ENCODE measurements around the gene SORCS2.

SORCS2 gene

GRCh38 chr4:7491915-7492314, 299.6 kb downstream of the SORCS2 start:
- Histone ChIP-seq H3K4me1 (ENCODE audit: insufficient read depth, low read length) (no peaks in the 10 kb centered on the region), H3K36me3 (ENCODE audit: insufficient read depth, low read length) (no peaks in the 10 kb centered on the region), H3K9me3 (ENCODE audit: low read length) (no peaks in the 10 kb centered on the region), H3K27me3 (ENCODE audit: insufficient read depth, low read length) (peaks cover 9% of the 10 kb centered on the region), H3K4me3 (ENCODE audit: low read length) (no peak overlapping the region), H2AFZ (ENCODE audit: low read depth, low read length) (no peak overlapping the region)

DNA sequence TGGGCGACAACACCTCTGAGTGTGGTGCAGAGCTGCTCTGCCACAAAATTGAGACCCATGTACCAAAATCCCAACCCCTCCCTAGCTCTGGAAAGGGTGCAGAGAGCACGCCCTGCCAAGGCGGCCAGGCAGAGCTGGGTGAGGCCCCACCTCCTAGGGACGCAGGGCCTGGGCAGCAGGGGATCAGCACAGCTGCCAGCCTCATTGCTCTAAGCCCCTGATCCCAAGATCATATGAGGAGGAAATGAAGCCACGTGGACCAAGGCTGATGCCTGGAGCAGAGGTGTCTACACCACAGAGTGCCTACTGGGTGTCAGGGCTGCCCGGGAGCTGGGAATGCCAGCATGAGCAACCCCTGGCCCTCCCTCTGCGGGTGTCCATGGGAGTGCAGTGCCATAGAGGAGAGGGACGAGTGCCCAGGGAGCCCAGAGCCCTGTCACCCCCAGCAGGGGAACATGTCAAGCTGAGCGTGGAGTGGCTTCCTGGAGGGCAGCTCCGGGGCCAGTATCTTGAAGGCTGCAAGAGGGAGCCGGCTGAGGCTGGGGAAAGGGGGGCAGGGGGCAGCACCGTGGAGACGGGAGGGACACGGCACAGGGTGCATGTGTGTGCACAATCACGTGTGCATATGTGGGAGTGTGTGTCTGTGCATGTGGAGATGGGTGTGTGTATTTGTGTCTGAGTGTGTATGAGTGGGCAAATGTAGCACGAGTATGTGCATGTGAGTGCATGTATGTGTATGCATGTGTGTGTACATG, 306.3 kb downstream of the SORCS2 start:
- Histone ChIP-seq H3K4me3 (ENCODE audit: low read length) (no peak overlapping the region), H3K27me3 (ENCODE audit: insufficient read depth, low read length) (peaks cover 18% of the 10 kb centered on the region), H3K4me1 (ENCODE audit: insufficient read depth, low read length) (no peaks in the 10 kb centered on the region), H2AFZ (ENCODE audit: low read depth, low read length) (no peak overlapping the region), H3K9me3 (ENCODE audit: low read length) (no peaks in the 10 kb centered on the region), H3K36me3 (ENCODE audit: insufficient read depth, low read length) (no peaks in the 10 kb centered on the region)

DNA sequence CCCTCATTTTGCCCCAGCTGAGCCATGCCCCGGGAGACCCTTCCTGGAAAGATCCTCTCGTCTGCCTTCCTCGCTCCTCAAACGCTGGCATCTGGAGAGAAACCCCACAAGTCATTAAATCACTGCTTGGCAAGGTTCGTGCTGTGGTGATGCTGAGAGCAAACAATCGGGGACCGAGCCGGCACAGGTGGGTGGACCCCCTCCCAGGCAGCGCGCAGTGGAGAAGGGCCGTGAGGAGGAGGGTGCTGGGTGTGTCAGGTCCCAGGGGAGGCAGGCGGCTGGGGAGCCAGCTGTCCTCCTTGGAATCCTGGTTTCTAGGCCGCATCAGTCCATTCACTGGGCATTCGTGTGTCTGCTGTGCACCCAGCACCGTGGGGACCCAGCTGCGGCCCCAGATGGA, 307.3 kb downstream of the SORCS2 start:
- peaks cover 18% of the 10 kb centered on the region for H3K27me3 ChIP-seq (ENCODE audit: insufficient read depth, low read length)
- H3K36me3 ChIP-seq (ENCODE audit: insufficient read depth, low read length) = no peaks in the 10 kb centered on the region

GRCh38 chr4:7500404-7500803, 308.1 kb downstream of the SORCS2 start:
- Histone ChIP-seq H3K4me1 (ENCODE audit: insufficient read depth, low read length) (no peaks in the 10 kb centered on the region), H3K36me3 (ENCODE audit: insufficient read depth, low read length) (no peaks in the 10 kb centered on the region), H2AFZ (ENCODE audit: low read depth, low read length) (no peak overlapping the region), H3K27me3 (ENCODE audit: insufficient read depth, low read length) (peaks cover 18% of the 10 kb centered on the region), H3K4me3 (ENCODE audit: low read length) (no peak overlapping the region), H3K9me3 (ENCODE audit: low read length) (no peaks in the 10 kb centered on the region)

More for the DNA sequence above, 307.3 kb downstream of the SORCS2 start:
- no peak overlapping the region for H2AFZ ChIP-seq (ENCODE audit: low read depth, low read length)
- no peak overlapping the region for H3K4me3 ChIP-seq (ENCODE audit: low read length)
- H3K9me3 ChIP-seq (ENCODE audit: low read length) = no peaks in the 10 kb centered on the region
- H3K4me1 ChIP-seq (ENCODE audit: insufficient read depth, low read length) = no peaks in the 10 kb centered on the region

DNA sequence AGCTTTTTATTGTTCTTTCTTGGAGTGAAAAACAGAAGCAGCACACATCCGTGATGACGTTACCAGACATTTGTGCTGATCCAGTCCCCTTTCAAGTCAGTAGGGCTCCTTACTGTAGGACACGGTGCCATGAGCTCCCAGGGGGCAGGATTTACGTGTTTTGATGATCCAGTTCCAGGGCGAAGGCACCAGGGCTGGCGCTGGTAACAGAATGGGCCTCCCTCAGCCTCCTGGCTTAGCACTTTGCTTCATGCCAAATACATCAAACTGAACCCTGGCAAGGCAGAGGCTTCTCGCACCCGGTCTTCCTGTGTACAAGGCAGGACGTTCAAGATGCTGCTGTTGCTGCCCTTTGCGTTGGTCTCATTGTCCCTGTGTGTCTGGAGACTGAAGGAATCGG, 309.0 kb downstream of the SORCS2 start:
- Histone ChIP-seq H3K4me3 (ENCODE audit: low read length) (no peak overlapping the region), H3K27me3 (ENCODE audit: insufficient read depth, low read length) (peaks cover 18% of the 10 kb centered on the region), H3K9me3 (ENCODE audit: low read length) (no peaks in the 10 kb centered on the region), H3K4me1 (ENCODE audit: insufficient read depth, low read length) (no peaks in the 10 kb centered on the region), H3K36me3 (ENCODE audit: insufficient read depth, low read length) (no peaks in the 10 kb centered on the region), H2AFZ (ENCODE audit: low read depth, low read length) (no peak overlapping the region)

DNA sequence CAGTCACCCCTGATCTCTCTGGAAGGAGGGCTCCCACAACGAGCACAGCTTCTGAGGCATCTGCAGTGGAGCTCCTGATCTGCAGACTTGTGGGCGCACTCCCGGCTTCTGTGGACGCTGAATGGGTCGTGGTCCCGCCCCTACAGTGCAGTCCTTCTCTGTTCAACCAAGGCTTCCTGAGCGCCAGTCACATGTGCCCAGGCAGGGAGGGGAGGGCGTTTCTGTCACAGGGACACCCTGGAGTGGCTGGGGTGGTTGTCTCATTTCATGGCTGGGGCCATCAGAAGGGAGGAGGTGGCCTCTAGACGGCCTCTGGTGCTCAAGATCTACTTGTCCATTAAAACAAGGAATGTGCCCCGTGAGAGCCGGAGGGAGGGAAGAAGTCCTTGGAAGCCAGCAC, 309.5 kb downstream of the SORCS2 start:
- no peaks in the 10 kb centered on the region for H3K36me3 ChIP-seq (ENCODE audit: insufficient read depth, low read length)
- H3K4me1 ChIP-seq (ENCODE audit: insufficient read depth, low read length) = no peaks in the 10 kb centered on the region
- no peak overlapping the region for H2AFZ ChIP-seq (ENCODE audit: low read depth, low read length)
- no peak overlapping the region for H3K4me3 ChIP-seq (ENCODE audit: low read length)
- no peaks in the 10 kb centered on the region for H3K9me3 ChIP-seq (ENCODE audit: low read length)
- peaks cover 18% of the 10 kb centered on the region for H3K27me3 ChIP-seq (ENCODE audit: insufficient read depth, low read length)

DNA sequence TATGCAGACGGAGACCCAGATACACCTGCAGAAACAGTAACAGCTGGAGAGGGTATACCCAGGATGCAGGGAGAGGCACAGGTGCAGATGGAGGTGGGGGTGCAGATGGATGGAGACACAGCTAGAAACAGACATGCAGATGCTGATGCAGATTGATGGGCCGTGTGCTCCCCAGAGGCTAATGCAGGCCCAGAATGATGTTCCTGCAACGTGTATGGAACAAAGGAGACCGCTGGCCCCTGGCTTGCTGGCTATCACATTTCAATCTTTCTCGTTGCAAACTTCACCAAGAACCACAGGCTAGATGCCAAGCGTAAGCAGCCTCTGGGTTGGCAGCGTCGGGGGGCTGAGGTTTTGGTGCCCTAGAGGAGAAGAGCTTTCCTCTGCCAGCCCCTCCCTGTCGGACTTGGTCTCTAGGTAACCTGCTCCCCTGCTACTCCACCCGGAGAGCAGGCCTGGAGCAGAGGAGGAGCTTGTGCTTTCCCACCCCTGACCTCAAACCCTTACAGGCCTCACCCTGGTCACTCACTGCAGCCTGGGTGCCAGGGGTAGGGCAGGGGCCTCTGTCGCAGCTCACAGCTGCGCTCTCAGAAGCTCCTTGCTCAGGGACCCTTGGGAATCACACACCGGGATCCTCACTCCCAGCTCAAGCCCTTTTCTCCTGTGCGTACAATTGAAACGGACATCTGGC, 311.4 kb downstream of the SORCS2 start:
- Histone ChIP-seq H3K36me3 (ENCODE audit: insufficient read depth, low read length) (no peaks in the 10 kb centered on the region), H2AFZ (ENCODE audit: low read depth, low read length) (no peak overlapping the region), H3K4me1 (ENCODE audit: insufficient read depth, low read length) (no peaks in the 10 kb centered on the region), H3K4me3 (ENCODE audit: low read length) (no peak overlapping the region), H3K27me3 (ENCODE audit: insufficient read depth, low read length) (peaks cover 13% of the 10 kb centered on the region), H3K9me3 (ENCODE audit: low read length) (no peaks in the 10 kb centered on the region)

- Histone ChIP-seq H3K27me3 (ENCODE audit: insufficient read depth, low read length) (peaks cover 13% of the 10 kb centered on the region), H3K4me3 (ENCODE audit: low read length) (no peak overlapping the region), H3K36me3 (ENCODE audit: insufficient read depth, low read length) (no peaks in the 10 kb centered on the region), H2AFZ (ENCODE audit: low read depth, low read length) (no peak overlapping the region), H3K9me3 (ENCODE audit: low read length) (no peaks in the 10 kb centered on the region), H3K4me1 (ENCODE audit: insufficient read depth, low read length) (no peaks in the 10 kb centered on the region)
Measured at GRCh38 chr4:7505116-7505900, 313.0 kb downstream of the SORCS2 start.

- H3K4me3 ChIP-seq (ENCODE audit: low read length) = no peak overlapping the region
- peaks cover 11% of the 10 kb centered on the region for H3K27me3 ChIP-seq (ENCODE audit: insufficient read depth, low read length)
- no peaks in the 10 kb centered on the region for H3K36me3 ChIP-seq (ENCODE audit: insufficient read depth, low read length)
- H2AFZ ChIP-seq (ENCODE audit: low read depth, low read length) = no peak overlapping the region
- H3K9me3 ChIP-seq (ENCODE audit: low read length) = no peaks in the 10 kb centered on the region
- H3K4me1 ChIP-seq (ENCODE audit: insufficient read depth, low read length) = no peaks in the 10 kb centered on the region
Measured at GRCh38 chr4:7506119-7506518, 313.8 kb downstream of the SORCS2 start.

- Histone ChIP-seq H3K4me1 (ENCODE audit: insufficient read depth, low read length) (no peaks in the 10 kb centered on the region), H3K36me3 (ENCODE audit: insufficient read depth, low read length) (no peaks in the 10 kb centered on the region), H3K9me3 (ENCODE audit: low read length) (no peaks in the 10 kb centered on the region), H2AFZ (ENCODE audit: low read depth, low read length) (no peak overlapping the region), H3K27me3 (ENCODE audit: insufficient read depth, low read length) (peaks cover 8% of the 10 kb centered on the region), H3K4me3 (ENCODE audit: low read length) (no peak overlapping the region)
Measured at GRCh38 chr4:7506572-7506971, 314.2 kb downstream of the SORCS2 start.

- peaks cover 3% of the 10 kb centered on the region for H3K27me3 ChIP-seq (ENCODE audit: insufficient read depth, low read length)
- no peaks in the 10 kb centered on the region for H3K9me3 ChIP-seq (ENCODE audit: low read length)
- no peaks in the 10 kb centered on the region for H3K36me3 ChIP-seq (ENCODE audit: insufficient read depth, low read length)
- H3K4me1 ChIP-seq (ENCODE audit: insufficient read depth, low read length) = no peaks in the 10 kb centered on the region
- no peak overlapping the region for H2AFZ ChIP-seq (ENCODE audit: low read depth, low read length)
- no peak overlapping the region for H3K4me3 ChIP-seq (ENCODE audit: low read length)
Measured at GRCh38 chr4:7507381-7507780, 315.0 kb downstream of the SORCS2 start.

DNA sequence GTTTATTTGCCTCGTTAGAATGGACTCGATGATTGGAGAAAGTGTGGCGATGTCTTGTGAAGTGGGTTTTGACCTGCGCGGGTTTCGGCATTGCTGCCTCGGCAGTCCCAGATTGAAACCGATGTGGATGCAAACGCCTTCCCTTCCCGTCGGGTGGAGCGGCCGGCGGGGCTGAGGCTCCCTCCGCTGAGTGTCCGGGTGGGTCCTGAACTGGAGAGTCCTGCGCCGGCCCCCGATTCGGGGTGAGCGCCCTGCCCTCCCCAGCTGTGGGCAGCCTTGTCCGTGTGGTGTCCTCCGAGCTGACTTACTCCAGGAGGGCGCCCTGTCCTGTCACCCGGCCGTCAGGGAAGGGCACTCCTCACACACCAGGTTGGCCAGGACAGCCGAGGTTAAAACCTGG, 317.7 kb downstream of the SORCS2 start:
- no peak overlapping the region for H3K4me3 ChIP-seq (ENCODE audit: low read length)
- H3K27me3 ChIP-seq (ENCODE audit: insufficient read depth, low read length) = no peaks in the 10 kb centered on the region
- H3K4me1 ChIP-seq (ENCODE audit: insufficient read depth, low read length) = no peaks in the 10 kb centered on the region
- H2AFZ ChIP-seq (ENCODE audit: low read depth, low read length) = no peak overlapping the region
- no peaks in the 10 kb centered on the region for H3K36me3 ChIP-seq (ENCODE audit: insufficient read depth, low read length)
- H3K9me3 ChIP-seq (ENCODE audit: low read length) = no peaks in the 10 kb centered on the region

- Histone ChIP-seq H3K36me3 (ENCODE audit: insufficient read depth, low read length) (no peaks in the 10 kb centered on the region), H2AFZ (ENCODE audit: low read depth, low read length) (no peak overlapping the region), H3K9me3 (ENCODE audit: low read length) (no peaks in the 10 kb centered on the region), H3K27me3 (ENCODE audit: insufficient read depth, low read length) (no peaks in the 10 kb centered on the region), H3K4me3 (ENCODE audit: low read length) (no peak overlapping the region), H3K4me1 (ENCODE audit: insufficient read depth, low read length) (no peaks in the 10 kb centered on the region)
Measured at GRCh38 chr4:7510538-7510937, 318.2 kb downstream of the SORCS2 start.
